SW480 (cell line): ENCODE measurements around the gene VN1R5.

ENCODE experiments used
- DNase-seq: peaks from one replicate; pipeline ENCODE4 v3.0.0-alpha.2; 2016; ENCODE audit warnings: low spot score

Gene VN1R5

DNA sequence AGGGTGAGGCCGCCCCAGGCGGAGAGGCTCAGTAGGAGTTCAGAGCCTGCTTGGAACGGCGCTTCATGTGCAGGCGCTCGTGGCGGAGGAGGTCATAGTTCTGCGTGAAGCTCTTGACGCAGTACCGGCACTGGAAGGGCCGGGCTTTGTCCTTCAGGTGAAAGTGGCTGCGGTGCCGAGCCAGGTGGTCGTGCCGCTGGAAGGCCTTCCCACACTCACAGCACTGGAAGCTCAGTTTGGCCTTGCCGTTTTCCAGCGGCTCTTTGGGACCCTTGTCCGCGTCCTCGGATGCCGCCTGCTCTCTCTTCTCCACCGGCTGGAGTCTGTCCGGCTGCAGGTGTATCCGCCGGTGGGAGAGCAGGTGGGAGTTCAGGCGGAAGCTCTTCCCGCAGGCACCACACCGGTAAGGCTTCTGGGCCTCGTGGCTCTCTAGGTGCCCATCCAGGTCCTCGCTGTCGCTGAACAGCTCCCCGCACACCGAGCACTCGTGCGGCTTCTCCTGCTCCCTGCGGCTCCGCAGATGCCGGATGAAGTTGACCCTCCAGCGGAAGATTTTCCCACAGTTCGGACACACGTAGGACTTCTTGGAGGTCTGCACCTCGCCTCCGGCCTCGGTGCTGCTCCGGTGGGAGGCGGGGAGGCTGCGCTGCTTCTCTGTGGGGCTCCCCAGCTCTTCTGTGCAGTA, 44.8 kb downstream of the VN1R5 start:
- DNase-seq = no peak

DNA sequence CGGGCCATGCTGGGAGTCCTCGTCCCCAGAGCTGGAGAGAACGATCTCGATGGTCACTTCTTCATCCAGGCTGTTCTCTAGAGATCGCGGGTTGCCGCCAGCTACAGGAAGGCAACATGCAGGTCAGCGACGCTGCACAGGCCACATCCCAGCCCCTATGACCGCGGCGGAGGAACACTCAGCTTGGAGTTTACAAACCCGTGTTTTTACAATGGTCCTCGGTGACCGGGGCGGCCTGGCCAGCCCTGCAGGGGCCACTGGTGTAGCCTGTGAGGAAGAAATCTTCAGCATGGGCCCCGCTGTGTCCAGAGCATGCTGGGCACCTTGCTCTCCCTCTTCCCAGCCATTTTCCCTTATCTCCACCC, 45.3 kb downstream of the VN1R5 start:
- no peak for DNase-seq

DNA sequence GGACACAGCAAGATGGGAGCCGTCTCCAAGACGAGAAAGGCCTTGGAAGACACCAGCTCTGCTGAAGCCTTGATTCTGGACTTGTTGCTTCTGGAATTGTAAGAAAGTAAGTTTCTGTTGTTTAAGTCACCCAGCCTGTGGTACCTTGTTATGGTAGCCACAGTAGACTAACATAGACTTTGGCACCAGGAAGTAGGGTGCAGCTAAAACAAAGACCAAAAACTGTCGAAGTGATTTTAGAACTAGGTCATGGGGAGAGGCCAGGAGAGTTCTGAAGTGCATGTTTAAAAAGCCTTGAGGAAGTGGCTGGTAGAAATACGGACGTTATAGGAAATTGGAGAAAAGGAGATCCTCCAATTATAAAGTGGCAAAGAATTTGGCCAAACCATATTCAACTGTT, 47.3 kb downstream of the VN1R5 start:
- DNase-seq = no peak

DNA sequence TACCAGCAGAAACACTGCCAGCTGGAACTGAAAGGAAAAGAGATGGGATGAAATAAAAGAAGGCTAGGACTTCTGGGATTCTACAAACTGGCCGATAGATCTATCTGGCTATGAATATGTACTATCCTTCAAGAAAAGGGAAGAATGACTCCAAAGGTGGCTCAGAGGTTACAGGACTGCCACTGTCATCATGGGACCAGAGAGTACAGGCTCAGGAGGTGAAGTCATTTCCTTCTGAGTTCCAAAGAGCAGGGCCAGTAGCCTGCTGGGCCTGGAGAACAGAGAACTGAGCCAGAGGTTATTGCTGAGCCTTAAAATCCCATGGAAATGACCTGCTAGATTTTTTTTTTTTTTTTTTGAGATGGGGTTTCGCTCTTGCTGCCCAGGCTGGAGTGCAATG, 48.2 kb downstream of the VN1R5 start:
- no peak for DNase-seq
